ENCODE results near the gene BTBD16.

Gene BTBD16

DNA sequence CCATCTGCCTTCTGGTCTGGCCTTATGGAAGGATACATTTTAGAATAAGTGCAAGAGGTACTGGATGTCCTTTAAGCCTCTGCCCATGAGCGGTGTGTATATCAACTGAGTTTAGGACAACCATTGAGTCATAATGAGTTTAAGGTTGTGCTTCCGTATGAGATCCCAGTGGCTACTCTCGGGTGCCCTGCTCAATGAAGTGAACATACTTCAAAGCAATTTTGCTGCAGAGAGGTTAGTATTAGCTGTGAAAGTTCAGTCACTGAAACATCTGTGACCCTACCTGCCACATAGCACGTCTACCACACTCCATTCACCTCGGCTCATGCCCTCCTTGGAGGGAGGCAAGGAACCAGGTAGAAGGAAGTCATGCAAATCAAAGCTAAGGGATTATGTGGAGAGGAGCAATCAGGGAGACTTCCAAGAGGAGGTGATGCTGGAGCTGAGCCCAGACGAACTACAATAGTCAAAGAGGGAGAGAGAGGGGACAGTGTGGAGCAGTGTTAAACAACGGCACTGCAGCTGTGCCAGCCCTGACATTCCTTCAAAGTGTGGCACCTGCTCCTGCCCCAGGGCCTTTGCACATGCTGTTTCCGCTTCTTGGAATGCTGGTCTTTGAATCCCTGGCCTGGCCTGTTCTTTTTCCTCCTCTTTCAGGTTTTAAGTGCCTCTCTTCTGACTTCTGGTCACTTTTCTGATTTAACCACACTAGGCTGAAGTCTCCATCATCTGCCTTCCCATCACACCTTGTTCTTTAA lies 25.4 kb downstream of the BTBD16 start:
- no peak for DNase-seq

DNA sequence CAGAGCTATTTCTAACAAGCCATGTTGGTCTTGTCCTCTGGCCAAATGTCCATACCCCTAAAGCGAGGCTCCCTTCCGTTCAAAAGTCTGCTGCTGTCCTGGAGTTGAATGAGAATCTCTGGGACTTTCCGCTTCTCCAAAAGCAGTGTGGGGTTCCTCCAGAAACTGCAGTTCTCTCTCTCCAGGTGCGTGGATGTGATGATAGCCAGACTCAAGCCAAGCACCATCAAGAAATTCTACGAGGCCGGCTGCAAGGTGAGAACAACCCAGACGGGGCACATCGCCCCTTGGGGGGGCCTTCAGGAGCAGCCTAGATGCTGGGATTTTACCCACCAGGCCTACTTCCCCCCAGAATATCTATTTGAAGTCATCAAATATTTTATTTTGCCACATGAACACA lies 26.5 kb downstream of the BTBD16 start:
- no peak for DNase-seq

GRCh38 chr10:122298206-122298597 lies 27.1 kb downstream of the BTBD16 start:
- DNase-seq = no peak

DNA sequence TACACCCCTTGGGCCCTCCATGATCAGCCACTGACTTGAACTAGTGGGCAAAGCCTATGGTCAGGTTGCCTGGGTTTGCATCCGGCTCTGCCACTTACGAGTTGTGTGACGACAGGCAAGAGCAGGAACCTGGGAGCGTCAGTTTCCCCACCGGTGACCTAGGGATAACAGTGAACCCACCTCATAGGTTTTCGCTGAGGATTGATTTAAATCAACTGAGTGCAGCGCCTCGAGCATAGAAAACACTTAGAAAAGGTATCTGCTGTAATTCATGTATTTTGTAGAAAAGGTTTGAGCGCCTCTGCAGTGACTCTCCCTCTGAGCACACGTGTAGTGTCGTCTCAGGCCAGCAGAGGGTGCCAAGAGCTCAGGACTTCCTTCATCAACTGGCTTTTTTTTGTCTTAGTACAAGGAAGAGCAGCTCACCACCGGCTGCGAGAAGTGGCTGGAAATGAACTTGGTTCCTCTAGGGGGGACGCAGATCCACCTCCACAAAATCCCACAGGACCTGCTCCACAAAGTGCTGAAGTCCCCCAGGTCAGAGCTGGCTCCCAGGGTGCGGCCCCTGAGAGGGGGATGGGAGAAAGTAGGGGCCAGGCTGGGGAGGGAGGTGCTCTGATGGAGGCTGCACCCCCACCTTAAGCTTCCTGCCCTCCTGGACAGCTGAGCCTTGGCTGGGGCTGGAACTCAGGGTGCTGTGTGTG lies 27.7 kb downstream of the BTBD16 start:
- DNase-seq = peak; percentile 84

GRCh38 chr10:122299423-122300075 lies 28.5 kb downstream of the BTBD16 start:
- no peak for DNase-seq

- no peak for DNase-seq
Observed at GRCh38 chr10:122301055-122301810, 30.1 kb downstream of the BTBD16 start.

- DNase-seq = no peak
Observed at GRCh38 chr10:122301811-122302115, 30.7 kb downstream of the BTBD16 start.

DNA sequence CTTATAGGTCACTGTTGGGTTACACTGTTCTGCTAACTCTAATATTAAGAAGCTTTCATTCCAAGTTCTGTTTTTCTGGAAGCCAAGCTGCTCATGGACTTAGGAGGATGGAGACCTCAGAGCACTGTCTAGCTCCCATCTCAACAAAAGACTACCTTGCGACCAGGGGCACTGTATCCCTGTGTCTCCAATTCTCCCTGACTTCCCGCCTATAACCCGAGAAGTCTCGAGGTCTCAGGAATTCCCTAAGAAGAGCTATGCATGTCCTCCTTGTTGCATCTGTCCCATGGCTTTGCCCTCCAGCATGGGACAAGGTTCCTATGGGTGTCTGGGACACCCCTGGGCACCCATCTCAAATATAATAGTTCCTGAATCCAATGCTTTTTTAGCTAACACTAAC lies 31.2 kb downstream of the BTBD16 start:
- DNase-seq = no peak

- DNase-seq = no peak
Observed at GRCh38 chr10:122303271-122304053, 32.4 kb downstream of the BTBD16 start.

GRCh38 chr10:122304054-122304579 lies 33.0 kb downstream of the BTBD16 start:
- DNase-seq = no peak

- DNase-seq = no peak
Observed at GRCh38 chr10:122306282-122306681, 35.2 kb downstream of the BTBD16 start.

DNA sequence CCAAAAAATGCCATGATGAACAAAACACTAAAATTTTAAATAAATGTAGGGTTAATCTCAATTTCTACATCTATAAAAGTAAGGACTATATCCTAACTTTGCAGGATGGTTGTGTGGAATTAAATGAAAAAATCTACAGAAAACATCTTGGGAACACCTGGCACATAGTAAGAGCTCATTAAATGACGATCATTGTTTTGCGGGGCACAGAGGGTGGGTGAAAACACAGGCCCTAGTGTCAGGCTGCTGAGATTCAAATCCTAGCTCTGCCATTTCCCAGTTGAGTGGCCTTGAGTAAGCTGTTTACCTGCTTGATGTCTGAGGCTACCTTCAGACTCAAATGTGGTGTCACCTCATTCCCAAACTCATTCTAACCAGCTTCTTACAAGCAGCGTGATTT lies 35.6 kb downstream of the BTBD16 start:
- DNase-seq = no peak

- DNase-seq = no peak
Observed at GRCh38 chr10:122307669-122308416, 36.7 kb downstream of the BTBD16 start.

- no peak for DNase-seq
Observed at GRCh38 chr10:122308417-122309141, 37.5 kb downstream of the BTBD16 start.

DNA sequence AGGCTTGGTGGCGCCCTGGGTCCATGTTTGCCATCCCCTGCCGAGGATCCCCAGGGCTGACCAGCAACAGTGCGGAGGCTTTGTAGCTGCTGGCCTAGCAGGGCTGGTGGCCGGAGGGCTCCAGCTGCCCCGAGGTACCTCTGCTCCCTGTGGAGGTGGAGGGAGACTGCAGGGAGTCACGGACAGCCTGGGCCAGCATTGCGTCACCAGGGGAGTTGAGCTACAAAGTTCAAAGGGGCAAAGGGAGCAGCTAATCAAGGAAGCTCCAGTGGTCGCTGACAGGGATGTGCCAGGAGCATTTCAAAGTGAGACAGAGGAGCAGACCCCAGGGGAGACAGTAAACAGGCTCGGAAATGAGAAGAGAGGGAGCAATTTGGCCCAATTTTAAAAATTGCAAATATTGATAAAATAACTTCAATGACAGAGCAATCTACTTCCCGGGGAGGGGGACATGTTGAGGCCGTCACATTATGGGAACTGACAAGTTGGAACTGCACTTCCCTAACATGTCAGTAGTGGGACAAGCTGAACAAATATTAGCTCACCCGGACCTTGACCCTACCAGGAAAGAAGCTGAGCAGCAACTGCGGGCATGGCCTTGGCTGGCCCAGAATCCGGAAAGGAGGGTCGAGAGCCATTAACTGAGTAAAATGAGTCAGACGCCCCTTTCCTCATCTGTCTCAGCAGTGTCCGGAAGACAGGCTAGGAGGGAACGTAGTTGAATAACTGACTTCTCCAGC lies 39.4 kb downstream of the BTBD16 start:
- no peak for DNase-seq

DNA sequence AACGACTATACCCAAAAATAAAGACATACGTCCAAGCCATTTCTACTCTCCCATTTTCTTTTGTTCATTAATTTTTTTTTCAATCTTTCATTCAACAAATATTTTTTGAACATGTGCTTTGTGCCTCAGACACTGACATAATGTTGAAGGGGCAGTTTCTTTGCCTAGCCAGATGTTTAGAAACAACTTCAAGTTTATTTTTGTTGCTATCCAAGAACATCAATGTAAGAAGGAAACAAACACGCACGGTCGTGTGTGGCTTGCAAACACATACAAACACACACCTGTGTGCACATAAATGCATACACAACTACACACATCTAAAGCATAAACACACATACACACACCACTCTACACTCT lies 39.9 kb downstream of the BTBD16 start:
- no peak for DNase-seq

GRCh38 chr10:122311716-122312115 lies 40.6 kb downstream of the BTBD16 start:
- DNase-seq = no peak

DNA sequence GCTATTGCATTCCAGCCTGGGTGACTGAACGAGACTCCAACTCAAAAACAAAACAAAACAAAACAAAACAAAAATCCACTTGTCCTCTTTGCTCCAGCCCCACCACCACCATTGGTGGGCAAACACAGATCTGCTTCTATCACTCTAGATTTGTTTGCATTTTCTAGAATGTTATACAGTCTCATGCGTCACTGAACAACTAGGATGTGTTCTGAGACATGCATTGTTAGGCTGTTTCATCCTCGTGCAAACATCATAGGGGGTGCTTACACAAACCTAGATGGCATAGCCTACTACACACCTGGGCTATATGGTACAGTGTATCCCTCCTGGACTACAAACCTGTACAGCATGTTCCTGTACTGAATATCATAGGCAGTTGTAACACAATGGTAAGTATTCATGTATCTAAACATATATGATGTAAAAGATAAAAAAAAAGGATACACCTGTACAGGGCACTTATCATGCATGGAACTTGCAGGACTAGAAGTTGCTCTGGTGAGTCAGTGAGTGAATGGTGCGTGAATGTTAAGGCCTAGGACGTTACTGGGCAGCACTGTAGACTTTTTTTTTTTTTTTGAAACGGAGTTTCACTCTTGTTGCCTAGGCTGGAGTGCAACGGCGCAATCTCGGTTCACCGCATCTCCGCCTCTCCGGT lies 45.3 kb downstream of the BTBD16 start:
- DNase-seq = no peak

DNA sequence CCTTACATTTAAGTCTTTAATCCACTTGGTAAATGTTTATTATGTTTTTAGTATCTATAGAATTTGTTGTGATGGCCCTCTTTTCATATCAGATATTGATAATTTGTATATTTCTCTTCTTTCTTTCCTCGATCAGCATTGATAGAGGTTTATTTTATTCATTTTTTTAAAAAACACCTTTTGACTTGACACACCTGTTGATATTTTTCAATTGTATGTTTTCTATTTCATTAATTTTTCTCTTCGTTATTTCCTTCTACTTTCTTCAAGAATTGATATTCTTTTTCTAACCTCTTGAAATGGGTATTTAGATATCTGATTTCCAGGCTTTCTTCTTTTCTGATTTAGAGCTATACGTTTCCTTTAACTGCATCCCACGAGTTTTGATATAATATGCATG lies 50.9 kb downstream of the BTBD16 start:
- DNase-seq = no peak

DNA sequence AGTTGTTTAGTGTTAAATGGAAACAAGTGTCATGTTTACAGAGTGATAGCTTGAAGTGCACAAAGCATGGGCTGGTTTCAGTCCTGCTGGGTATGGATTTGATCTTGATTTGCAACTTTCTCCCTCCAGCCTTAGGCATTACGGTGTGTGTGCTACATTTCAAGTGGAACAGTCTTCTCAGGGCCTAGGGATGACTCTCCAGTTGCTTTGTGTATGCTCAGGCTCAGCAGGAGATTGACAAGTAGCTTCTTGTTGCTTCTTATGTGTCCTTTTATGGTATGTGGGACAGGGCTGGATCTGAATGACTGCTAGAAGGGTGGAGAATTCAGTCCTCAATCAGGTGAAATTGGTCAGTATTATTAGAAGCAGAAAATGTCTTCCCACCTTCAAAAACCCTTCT lies 52.1 kb downstream of the BTBD16 start:
- no peak for DNase-seq
